Duodenal mucosa (tissue), 2 donors: ENCODE results near the gene ZNF569.
"Not testable (repeated sequence)": the region's sequence is repeated elsewhere in the genome, so short reads cannot be mapped to it uniquely, and the experiment has no call there.

Experiments
- H3K27ac ChIP-seq: one replicate; pipeline ENCODE4 v1.7.0; 2013; ENCODE audit warnings: low read depth, low read length
- H3K27me3 ChIP-seq, 2 donors: one replicate each; pipeline ENCODE4 v1.7.0; 2013; ENCODE audit warnings: low read length in 2 of 2, control low read depth in 1 of 2; ENCODE audit not compliant: insufficient read depth in 2 of 2, control insufficient read depth in 1 of 2
- H3K36me3 ChIP-seq, 2 donors: one replicate each; pipeline ENCODE4 v1.7.0; 2013; ENCODE audit warnings: low read length in 2 of 2, control low read depth in 1 of 2; ENCODE audit not compliant: insufficient read depth in 2 of 2, control insufficient read depth in 1 of 2
- H3K4me1 ChIP-seq, 2 donors: one replicate each; pipeline ENCODE4 v1.7.0; 2013; ENCODE audit warnings: low read length in 2 of 2, control low read depth in 1 of 2; ENCODE audit not compliant: insufficient read depth in 2 of 2, control insufficient read depth in 1 of 2
- H3K4me3 ChIP-seq, 2 donors: one replicate each; pipeline ENCODE4 v1.7.0; 2013; ENCODE audit warnings: low read length in 2 of 2, low read depth in 1 of 2
- H3K9ac ChIP-seq, 2 donors: one replicate each; pipeline ENCODE4 v1.7.0; 2013; ENCODE audit warnings: low read length in 2 of 2, low read depth in 1 of 2
- H3K9me3 ChIP-seq, 2 donors: one replicate each; pipeline ENCODE4 v1.7.0; 2013; ENCODE audit warnings: low read length in 2 of 2, control low read depth in 1 of 2; ENCODE audit not compliant: control insufficient read depth in 1 of 2

Gene ZNF569

GRCh38 chr19:37472165-37472564 is 4.9 kb upstream of the ZNF569 start:
- H3K4me3 ChIP-seq: peak overlapping the region in 1 of 2 donors; percentile 2
- H3K27me3 ChIP-seq: no peaks in the 10 kb centered on the region
- H3K9ac ChIP-seq: no peak overlapping the region
- H3K36me3 ChIP-seq: peaks cover 24 to 28% of the 10 kb centered on the region in 2 donors
- peaks cover 31 to 34% of the 10 kb centered on the region in 2 donors for H3K9me3 ChIP-seq
- H3K27ac ChIP-seq: no peak overlapping the region
- H3K4me1 ChIP-seq: peaks cover 8 to 15% of the 10 kb centered on the region in 2 donors

- Histone ChIP-seq H3K36me3 (peaks cover 8 to 11% of the 10 kb centered on the region in 2 donors), H3K27ac (no peak overlapping the region), H3K9me3 (peaks cover 14 to 18% of the 10 kb centered on the region in 2 donors), H3K27me3 (no peaks in the 10 kb centered on the region), H3K4me1 (peaks cover 14 to 20% of the 10 kb centered on the region in 2 donors), H3K9ac (peak overlapping the region in 1 of 2 donors; percentile 77), H3K4me3 (peak overlapping the region; percentile 85 to 89)
These were observed 3.0 kb upstream of the ZNF569 start for GRCh38 chr19:37470216-37470615.

GRCh38 chr19:37468961-37469777 is 1.9 kb upstream of the ZNF569 start, which contains the start of gene ZNF570:
TSS of gene ZNF570 (plus strand) at chr19:37469356. CDS start at chr19:37470355, 999 bp downstream.
- peaks cover 14 to 20% of the 10 kb centered on the region in 2 donors for H3K4me1 ChIP-seq
- peak within 1 kb of the TSS; percentile 85 to 89 for H3K4me3 ChIP-seq
- H3K27ac ChIP-seq: peak within 1 kb of the TSS; percentile 84
- peak within 1 kb of the TSS; percentile 77 to 90 for H3K9ac ChIP-seq
- H3K27me3 ChIP-seq: no peaks in the 10 kb centered on the region
- peaks cover 13 to 16% of the 10 kb centered on the region in 2 donors for H3K36me3 ChIP-seq
- H3K9me3 ChIP-seq: peaks cover 13 to 20% of the 10 kb centered on the region in 2 donors

GRCh38 chr19:37467608-37468090 is 405 bp upstream of the ZNF569 start:
- H3K9ac ChIP-seq: peak overlapping the region; percentile 75 to 82

GRCh38 chr19:37466277-37466797 is 907 bp downstream of the ZNF569 start:
- peak overlapping the region; percentile 80 for H3K27ac ChIP-seq
- H3K4me3 ChIP-seq: peak overlapping the region; percentile 91 to 92
- peaks cover 8 to 18% of the 10 kb centered on the region in 2 donors for H3K36me3 ChIP-seq
- no peaks in the 10 kb centered on the region for H3K27me3 ChIP-seq
- peak overlapping the region; percentile 75 to 82 for H3K9ac ChIP-seq
- H3K4me1 ChIP-seq: peaks cover 14 to 20% of the 10 kb centered on the region in 2 donors
- H3K9me3 ChIP-seq: peaks cover 8 to 21% of the 10 kb centered on the region in 2 donors

More at GRCh38 chr19:37467608-37468090, 405 bp upstream of the ZNF569 start:
- Histone ChIP-seq H3K36me3 (peaks cover 11 to 24% of the 10 kb centered on the region in 2 donors), H3K9me3 (peaks cover 7 to 12% of the 10 kb centered on the region in 2 donors), H3K27ac (no peak overlapping the region), H3K27me3 (no peaks in the 10 kb centered on the region), H3K4me1 (peaks cover 14 to 20% of the 10 kb centered on the region in 2 donors), H3K4me3 (peak overlapping the region; percentile 91 to 92)

- no peaks in the 10 kb centered on the region for H3K27me3 ChIP-seq
- H3K4me1 ChIP-seq: no peaks in the 10 kb centered on the region
- no peak overlapping the region for H3K27ac ChIP-seq
- H3K9me3 ChIP-seq: peaks cover 75 to 79% of the 10 kb centered on the region in 2 donors
- no peak overlapping the region for H3K9ac ChIP-seq
- H3K36me3 ChIP-seq: peaks cover 5 to 13% of the 10 kb centered on the region in 2 donors
- peak overlapping the region; percentile 15 to 45 for H3K4me3 ChIP-seq
These were observed 14.6 kb downstream of the ZNF569 start for GRCh38 chr19:37452500-37453245.

GRCh38 chr19:37413313-37414084 is 53.7 kb downstream of the ZNF569 start:
- Histone ChIP-seq H3K4me3 (peak overlapping the region; percentile 40 to 47), H3K27me3 (no peaks in the 10 kb centered on the region), H3K4me1 (no peaks in the 10 kb centered on the region), H3K9me3 (peaks cover 58 to 76% of the 10 kb centered on the region in 2 donors), H3K36me3 (peaks cover 17 to 22% of the 10 kb centered on the region in 2 donors), H3K9ac (no peak overlapping the region), H3K27ac (no peak overlapping the region)

GRCh38 chr19:37412700-37413099 is 54.5 kb downstream of the ZNF569 start:
- Histone ChIP-seq H3K9ac (no peak overlapping the region), H3K9me3 (peaks cover 60 to 79% of the 10 kb centered on the region in 2 donors), H3K4me3 (peak overlapping the region in 1 of 2 donors; percentile 47), H3K4me1 (no peaks in the 10 kb centered on the region), H3K36me3 (peaks cover 17% of the 10 kb centered on the region in 2 donors), H3K27ac (no peak overlapping the region), H3K27me3 (no peaks in the 10 kb centered on the region)

GRCh38 chr19:37406140-37406846 is 61.0 kb downstream of the ZNF569 start:
- H3K27me3 ChIP-seq, H3K4me3 ChIP-seq, H3K27ac ChIP-seq, H3K36me3 ChIP-seq, H3K4me1 ChIP-seq, H3K9ac ChIP-seq: not testable (repeated sequence)
- peaks cover 48 to 66% of the 10 kb centered on the region in 2 donors for H3K9me3 ChIP-seq
